Smooth muscle cell of the pulmonary artery (primary cell): ENCODE results near the gene LGALS1. TPM values are rescaled to one million over a fixed set of nuclear protein-coding genes. Genes with fewer than 3 reads are reported as not detected.

Source experiments
- total RNA-seq: library from RNA; depleted of rRNA; stranded (reverse); fragments of >200 nt; gene quantifications from 2 replicates; pipeline ENCODE4 v1.2.3, GENCODE V29; 2014

LGALS1 gene
- 4,182 and 4,880 TPM in 2 replicates for total RNA-seq

GRCh38 chr22:37674951-37675929, at the start of gene LGALS1:
Gene LGALS1, plus strand, starts transcription at chr22:37675636. Its CDS starts 67 bp downstream, at chr22:37675703.

GRCh38 chr22:37639070-37639760, 36.2 kb upstream of the LGALS1 start, which contains the start of gene SH3BP1:
Gene SH3BP1, plus strand, starts transcription at chr22:37639669. Its CDS starts 119 bp downstream, at chr22:37639788.

GRCh38 chr22:37658133-37659065, 17.0 kb upstream of the LGALS1 start, which contains the start of gene PDXP:
Gene PDXP, plus strand, starts transcription at chr22:37658723. Its CDS starts 60 bp downstream, at chr22:37658783.

GRCh38 chr22:37686002-37686982, 10.9 kb downstream of the LGALS1 start, which contains the start of gene NOL12:
Gene NOL12, plus strand, starts transcription at chr22:37686343. Its CDS starts 50 bp downstream, at chr22:37686393.

GRCh38 chr22:37696657-37697537, 21.5 kb downstream of the LGALS1 start, which contains the start of gene TRIOBP:
Gene TRIOBP, plus strand, starts transcription at chr22:37697048. Its CDS starts 4,318 bp downstream, at chr22:37701366.

Other genes starting within 250 kb of the LGALS1 start
- under 0.01 and 0.10 TPM in 2 replicates for gene ELFN2, start 248.2 kb upstream of the LGALS1 start, total RNA-seq
- 0.07 and 0.30 TPM in 2 replicates for gene MFNG, start 189.3 kb upstream of the LGALS1 start, total RNA-seq
- gene CARD10, start 156.2 kb upstream of the LGALS1 start, total RNA-seq: 0.91 and 3.4 TPM in 2 replicates
- gene CDC42EP1, start 115.2 kb upstream of the LGALS1 start, total RNA-seq: 28.5 and 37.0 TPM in 2 replicates
- not detected in 2 replicates for gene LGALS2, start 95.5 kb upstream of the LGALS1 start, total RNA-seq
- gene GGA1, start 66.8 kb upstream of the LGALS1 start, total RNA-seq: 39.5 and 47.0 TPM in 2 replicates
- 10.6 and 13.7 TPM in 2 replicates for gene SH3BP1, start 36.0 kb upstream of the LGALS1 start, total RNA-seq
- 14.0 and 18.2 TPM in 2 replicates for gene PDXP, start 16.9 kb upstream of the LGALS1 start, total RNA-seq
- gene NOL12, start 10.7 kb downstream of the LGALS1 start, total RNA-seq: 8.5 and 11.3 TPM in 2 replicates
- gene TRIOBP, start 21.4 kb downstream of the LGALS1 start, total RNA-seq: 176 and 183 TPM in 2 replicates
- gene GCAT, start 132.3 kb downstream of the LGALS1 start, total RNA-seq: 20.2 and 33.1 TPM in 2 replicates
- 0.07 TPM in 1 of 2 replicates, not detected in the other for gene GALR3, start 147.7 kb downstream of the LGALS1 start, total RNA-seq
- gene ANKRD54, start 168.7 kb downstream of the LGALS1 start, total RNA-seq: 19.4 and 26.2 TPM in 2 replicates
- 343 and 385 TPM in 2 replicates for gene EIF3L, start 173.8 kb downstream of the LGALS1 start, total RNA-seq
- gene MICALL1, start 230.7 kb downstream of the LGALS1 start, total RNA-seq: 20.3 and 36.5 TPM in 2 replicates